Ovary (tissue), 9 donors: Measurements from ENCODE around the gene NRSN2. TPM values are rescaled to one million over a fixed set of nuclear protein-coding genes. Genes with fewer than 3 reads are reported as not detected.

ENCODE experiments used
- DNase-seq, 5 donors: peaks; one replicate each; pipeline ENCODE4 v3.0.0-alpha.2; 2019 to 2020
- H3K27ac ChIP-seq, 2 donors: fragments of 200-600 bp; one replicate each; pipeline versions ENCODE4 v1.5.1 to v1.8.0; 2019 to 2022
- H3K27me3 ChIP-seq: fragments of 200-600 bp; one replicate; pipeline ENCODE4 v1.8.0; 2022
- H3K36me3 ChIP-seq: fragments of 200-600 bp; sonication (generic); one replicate; pipeline ENCODE4 v1.5.1; 2019
- H3K4me1 ChIP-seq: one replicate; pipeline ENCODE4 v1.8.1; 2013; ENCODE audit warnings: mild to moderate bottlenecking, moderate library complexity; ENCODE audit not compliant: insufficient read depth
- H3K4me3 ChIP-seq: fragments of 200-600 bp; sonication (generic); one replicate; pipeline ENCODE4 v1.5.1; 2017
- H3K9me3 ChIP-seq, 2 donors: fragments of 200-600 bp in 1 of 2; sonication (generic) in 1 of 2; one replicate each; pipeline versions ENCODE4 v1.5.1 to v1.8.1; 2013 to 2019; ENCODE audit warnings: mild to moderate bottlenecking in 1 of 2, moderate library complexity in 1 of 2
- EP300 ChIP-seq: sonication (generic); formaldehyde crosslinking; IDR thresholded peaks from one replicate; pipeline ENCODE4 v1.6.1; 2017; ENCODE audit warnings: antibody characterized with exemption
- POLR2A ChIP-seq: fragments of 450-650 bp; IDR thresholded peaks from one replicate; pipeline ENCODE4 v1.6.1; 2017; ENCODE audit warnings: antibody characterized with exemption, mild to moderate bottlenecking, moderate library complexity
- WGBS, 3 donors: extraction: QIAGEN DNeasy Blood & Tissue Kit in 1 of 3; methylation state at CpG; one replicate each; pipeline versions ENCODE4 v1.1.5 to v1.1.7; 2013 to 2017; 5-methylcytosine and 5-hydroxymethylcytosine counted together
- intact Hi-C, 4 donors: fragments of 100-400 bp; cut with DNase I; formaldehyde crosslinking; loops; one replicate each; pipeline versions ENCODE4 v1.11.0 to v1.15.1; 2022 to 2023
- polyA plus RNA-seq, 2 donors: library from polyadenylated mRNA; stranded (reverse); fragments of 200-250 nt in 1 of 2; fragments of 350-450 nt in 1 of 2; fragmentation: Illumina TruSeq in 1 of 2; extraction: RNeasy Lipid Tissue Mini Kit (QIAGEN cat#74804) in 1 of 2; gene quantifications; one replicate each; pipeline ENCODE4 v1.2.3, GENCODE V29; 2013 to 2014
- total RNA-seq, 7 donors: library from RNA; depleted of rRNA in 2 of 7; stranded (reverse); fragments of >200 nt in 2 of 7; fragmentation: NEBNext Ultra II Directional in 3 of 7; extraction: Animal tissue kit (Norgen Biotek cat#: 25700) in 3 of 7; gene quantifications; one replicate each; pipeline versions ENCODE4 v1.1.0 to v1.2.4, GENCODE V29; 2016 to 2023
- TF ChIP-seq, protein P1 (sequence below), 3 donors: fragments of 450-650 bp in 2 of 3; fragments of 200-600 bp in 1 of 3; IDR thresholded peaks; one replicate each; pipeline versions ENCODE4 v1.5.1 to v1.8.0; 2016 to 2022; ENCODE audit warnings: antibody characterized with exemption in 3 of 3, mild to moderate bottlenecking in 1 of 3
- donor health status: DM: no; HTN: no; CAD: no; lungs with moderate emphysema.
- donor health status: DM: no; HTN: no; CAD: no.
- donor health status: Bipolar disorder and iron deficiency.
- donor health status: DM: yes; HTN: yes; CAD: no.
- donor health status: DM: no; HTN: no; CAD: no.
- donor health status: DM: yes; HTN: yes; CAD: no.

Gene NRSN2
- total and polyA plus RNA-seq, 9 donors = 20.5 to 77.9 (median 43.2) TPM

DNA sequence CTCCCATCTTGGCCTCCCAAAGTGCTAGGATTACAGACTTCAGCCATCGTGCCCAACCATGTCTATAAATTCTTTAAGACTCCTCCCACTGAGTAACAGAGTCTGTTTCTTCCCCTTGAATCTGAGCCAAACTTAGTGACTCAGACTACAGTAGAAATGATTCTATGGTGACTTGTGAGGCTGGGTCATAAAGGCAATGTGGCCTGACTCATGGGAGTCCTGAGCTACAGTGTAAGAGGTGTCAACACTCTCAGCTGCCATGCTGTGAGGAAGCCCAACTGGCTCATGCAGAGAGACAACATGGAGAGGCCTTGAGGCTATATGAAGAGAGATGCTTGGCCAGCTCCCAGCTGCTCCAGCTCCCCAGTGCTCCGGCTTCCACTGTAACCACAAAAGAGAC lies 5.2 kb upstream of the NRSN2 start:
- intact Hi-C loops = no loop called here
- no peaks in the 10 kb centered on the region for H3K36me3 ChIP-seq
- H3K4me3 ChIP-seq = no peak overlapping the region
- peaks cover 4% of the 10 kb centered on the region for H3K4me1 ChIP-seq
- TF ChIP-seq EP300 (no peak), POLR2A (no peak)
- TF ChIP-seq, protein P1, sequence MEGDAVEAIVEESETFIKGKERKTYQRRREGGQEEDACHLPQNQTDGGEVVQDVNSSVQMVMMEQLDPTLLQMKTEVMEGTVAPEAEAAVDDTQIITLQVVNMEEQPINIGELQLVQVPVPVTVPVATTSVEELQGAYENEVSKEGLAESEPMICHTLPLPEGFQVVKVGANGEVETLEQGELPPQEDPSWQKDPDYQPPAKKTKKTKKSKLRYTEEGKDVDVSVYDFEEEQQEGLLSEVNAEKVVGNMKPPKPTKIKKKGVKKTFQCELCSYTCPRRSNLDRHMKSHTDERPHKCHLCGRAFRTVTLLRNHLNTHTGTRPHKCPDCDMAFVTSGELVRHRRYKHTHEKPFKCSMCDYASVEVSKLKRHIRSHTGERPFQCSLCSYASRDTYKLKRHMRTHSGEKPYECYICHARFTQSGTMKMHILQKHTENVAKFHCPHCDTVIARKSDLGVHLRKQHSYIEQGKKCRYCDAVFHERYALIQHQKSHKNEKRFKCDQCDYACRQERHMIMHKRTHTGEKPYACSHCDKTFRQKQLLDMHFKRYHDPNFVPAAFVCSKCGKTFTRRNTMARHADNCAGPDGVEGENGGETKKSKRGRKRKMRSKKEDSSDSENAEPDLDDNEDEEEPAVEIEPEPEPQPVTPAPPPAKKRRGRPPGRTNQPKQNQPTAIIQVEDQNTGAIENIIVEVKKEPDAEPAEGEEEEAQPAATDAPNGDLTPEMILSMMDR (IDR thresholded peaks at IDR 0.05) = no peak
- H3K27ac ChIP-seq = no peak overlapping the region
- no peak for DNase-seq
- H3K27me3 ChIP-seq = no peaks in the 10 kb centered on the region
- WGBS, 3 donors = 74 to 83% (median 77%) methylated on average over 2 of the region's 2 CpGs
- no peaks in the 10 kb centered on the region for H3K9me3 ChIP-seq

DNA sequence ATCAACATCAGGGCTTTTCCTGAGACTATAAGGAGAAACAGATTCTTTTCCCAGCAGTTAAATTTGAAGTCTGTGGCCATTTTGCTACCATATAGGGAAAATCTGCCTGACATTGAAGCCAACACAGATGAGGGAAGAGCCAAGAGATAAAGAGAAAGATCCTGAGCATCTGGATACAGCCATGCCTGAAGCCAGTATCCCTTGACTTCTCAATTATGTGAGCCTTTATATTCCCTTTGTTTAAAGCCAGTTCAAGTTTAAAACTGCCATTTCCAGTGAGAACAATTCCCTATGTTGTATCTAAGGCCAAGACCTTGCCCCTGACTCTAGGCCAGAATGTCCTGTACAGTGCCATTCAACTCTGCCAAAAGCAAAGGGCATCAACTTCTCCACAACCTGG lies 3.8 kb upstream of the NRSN2 start:
- no peaks in the 10 kb centered on the region for H3K27me3 ChIP-seq
- H3K9me3 ChIP-seq = no peaks in the 10 kb centered on the region
- peaks cover 4% of the 10 kb centered on the region for H3K4me1 ChIP-seq
- no peak for DNase-seq
- no peak overlapping the region for H3K4me3 ChIP-seq
- TF ChIP-seq POLR2A (no peak), EP300 (no peak)
- TF ChIP-seq, protein P1 (IDR thresholded peaks at IDR 0.05) = no peak
- no peak overlapping the region for H3K27ac ChIP-seq
- intact Hi-C loops = no loop called here
- no peaks in the 10 kb centered on the region for H3K36me3 ChIP-seq

GRCh38 chr20:346033-346639 lies 775 bp upstream of the NRSN2 start:
- Histone ChIP-seq H3K27ac (peak overlapping the region; percentile 69 to 98), H3K9me3 (no peaks in the 10 kb centered on the region), H3K27me3 (no peaks in the 10 kb centered on the region), H3K4me1 (peaks cover 7% of the 10 kb centered on the region), H3K4me3 (peak overlapping the region; percentile 80), H3K36me3 (no peaks in the 10 kb centered on the region)
- peak in 1 of 5 donors; percentile 33 for DNase-seq
- TF ChIP-seq POLR2A (no peak), EP300 (no peak)
- TF ChIP-seq, protein P1 (IDR thresholded peaks at IDR 0.05) = no peak
- WGBS, 3 donors = 56 to 59% (median 57%) methylated on average over 9 of the region's 9 CpGs
- intact Hi-C loops = no loop called here

- intact Hi-C loops = no loop called here
- peak overlapping the region; percentile 80 for H3K4me3 ChIP-seq
- H3K27ac ChIP-seq = peak overlapping the region; percentile 69 to 98
- H3K9me3 ChIP-seq = no peaks in the 10 kb centered on the region
- TF ChIP-seq, protein P1 (IDR thresholded peaks at IDR 0.05) = no peak
- no peak for TF ChIP-seq EP300
- no peak for TF ChIP-seq POLR2A
- DNase-seq = no peak
- H3K4me1 ChIP-seq = peaks cover 7% of the 10 kb centered on the region
- 0 to 1% (median 1%) methylated on average over 18 to 19 of the region's 19 CpGs for WGBS, 3 donors
- H3K36me3 ChIP-seq = no peaks in the 10 kb centered on the region
- no peaks in the 10 kb centered on the region for H3K27me3 ChIP-seq
Measured at GRCh38 chr20:347317-347639, 367 bp downstream of the NRSN2 start.
